HepG2 (cell line): ENCODE measurements around the gene HDAC10. TPM values are rescaled to one million over a fixed set of nuclear protein-coding genes. Genes with fewer than 3 reads are reported as not detected.

Experiments
- BATF2 ChIP-seq: sonication (generic); formaldehyde crosslinking; IDR thresholded peaks from 2 replicates; pipeline ENCODE4 v1.8.0; 2022; ENCODE audit warnings: mild to moderate bottlenecking, missing genetic modification reagents, moderate library complexity
- CAMTA2 ChIP-seq: sonication (generic); formaldehyde crosslinking; IDR thresholded peaks from 2 replicates; pipeline ENCODE4 v1.4.0; 2020; ENCODE audit warnings: mild to moderate bottlenecking, missing genetic modification reagents, borderline replicate concordance
- DBP ChIP-seq: sonication (generic); formaldehyde crosslinking; IDR thresholded peaks from 2 replicates; pipeline ENCODE4 v1.4.0; 2020; ENCODE audit warnings: missing genetic modification reagents; ENCODE audit errors: not compliant biosample characterization
- FOXM1 ChIP-seq: sonication (generic); formaldehyde crosslinking; IDR thresholded peaks from 2 replicates; pipeline ENCODE4 v1.5.0; 2020; ENCODE audit warnings: missing genetic modification reagents
- NFIB ChIP-seq: sonication (generic); formaldehyde crosslinking; IDR thresholded peaks from 2 replicates; pipeline ENCODE4 v1.9.0; 2021; ENCODE audit warnings: missing genetic modification reagents, mild to moderate bottlenecking, borderline replicate concordance
- NFRKB ChIP-seq: fragments of 450-650 bp; IDR thresholded peaks from 2 replicates; pipeline ENCODE4 v1.6.1; 2017
- PHB2 ChIP-seq: fragments of 450-650 bp; IDR thresholded peaks from 2 replicates; pipeline ENCODE4 v1.6.1; 2018; ENCODE audit not compliant: partially characterized antibody
- ZBTB37 ChIP-seq: sonication (generic); formaldehyde crosslinking; IDR thresholded peaks from 2 replicates; pipeline ENCODE4 v1.4.0; 2020; ENCODE audit warnings: mild to moderate bottlenecking, missing genetic modification reagents
- ZHX2 ChIP-seq, 2 experiments: sonication (generic) in 1 of 2; formaldehyde crosslinking in 1 of 2; IDR thresholded peaks; 2 replicates each; pipeline versions ENCODE4 v1.6.1 to v1.9.0; 2014 to 2022; ENCODE audit warnings: antibody characterized with exemption in 1 of 2, borderline replicate concordance in 1 of 2, inconsistent platforms in 1 of 2, low read depth in 1 of 2, missing genetic modification reagents in 1 of 2
- ZNF34 ChIP-seq: sonication (generic); formaldehyde crosslinking; IDR thresholded peaks from 2 replicates; pipeline ENCODE4 v1.4.0; 2020; ENCODE audit warnings: mild to moderate bottlenecking, missing genetic modification reagents, borderline replicate concordance
- ZNF83 ChIP-seq: sonication (generic); formaldehyde crosslinking; IDR thresholded peaks from 2 replicates; pipeline ENCODE4 v1.4.0; 2020; ENCODE audit warnings: missing genetic modification reagents, mild to moderate bottlenecking, borderline replicate concordance
- polyA plus RNA-seq, 8 experiments: library from polyadenylated mRNA; depleted of rRNA in 3 of 8; stranded (reverse) in 7 of 8; unstranded in 1 of 8; fragments of >200 nt; fragmentation: Illumina TruSeq in 4 of 8; extraction: Trizol in 4 of 8; gene quantifications; 2 replicates each; pipeline versions ENCODE4 v1.2.1 to v1.2.3, GENCODE V29; 2011 to 2016; ENCODE audit warnings: low read depth in 4 of 8, missing spikeins in 1 of 8, mixed read lengths in 1 of 8; ENCODE audit not compliant: insufficient read depth in 1 of 8
- total RNA-seq, 5 experiments: library from RNA; depleted of rRNA; stranded (reverse); fragments of >200 nt; fragmentation: Illumina TruSeq; extraction: Trizol; gene quantifications; 2 replicates each; pipeline ENCODE4 v1.2.3, GENCODE V29; 2016; ENCODE audit warnings: low read depth in 1 of 5
- TF ChIP-seq, protein P1 (sequence below): IDR thresholded peaks from 2 replicates; pipeline ENCODE4 v1.6.1; 2018; ENCODE audit warnings: missing genetic modification reagents, mild to moderate bottlenecking, missing compliant biosample characterization
- TF ChIP-seq, protein P2 (sequence below): sonication (generic); formaldehyde crosslinking; IDR thresholded peaks from 2 replicates; pipeline ENCODE4 v1.8.0; 2022; ENCODE audit warnings: mild to moderate bottlenecking, missing genetic modification reagents, borderline replicate concordance
- TF ChIP-seq, protein P3 (sequence below): IDR thresholded peaks from 2 replicates; pipeline ENCODE4 v1.6.1; 2016

HDAC10 gene
- total and polyA plus RNA-seq, 2 of the 13 experiments (the other 11 are each of a cell fraction or from before 2014, with no cell fraction given), result 13.9 to 14.9 TPM

DNA sequence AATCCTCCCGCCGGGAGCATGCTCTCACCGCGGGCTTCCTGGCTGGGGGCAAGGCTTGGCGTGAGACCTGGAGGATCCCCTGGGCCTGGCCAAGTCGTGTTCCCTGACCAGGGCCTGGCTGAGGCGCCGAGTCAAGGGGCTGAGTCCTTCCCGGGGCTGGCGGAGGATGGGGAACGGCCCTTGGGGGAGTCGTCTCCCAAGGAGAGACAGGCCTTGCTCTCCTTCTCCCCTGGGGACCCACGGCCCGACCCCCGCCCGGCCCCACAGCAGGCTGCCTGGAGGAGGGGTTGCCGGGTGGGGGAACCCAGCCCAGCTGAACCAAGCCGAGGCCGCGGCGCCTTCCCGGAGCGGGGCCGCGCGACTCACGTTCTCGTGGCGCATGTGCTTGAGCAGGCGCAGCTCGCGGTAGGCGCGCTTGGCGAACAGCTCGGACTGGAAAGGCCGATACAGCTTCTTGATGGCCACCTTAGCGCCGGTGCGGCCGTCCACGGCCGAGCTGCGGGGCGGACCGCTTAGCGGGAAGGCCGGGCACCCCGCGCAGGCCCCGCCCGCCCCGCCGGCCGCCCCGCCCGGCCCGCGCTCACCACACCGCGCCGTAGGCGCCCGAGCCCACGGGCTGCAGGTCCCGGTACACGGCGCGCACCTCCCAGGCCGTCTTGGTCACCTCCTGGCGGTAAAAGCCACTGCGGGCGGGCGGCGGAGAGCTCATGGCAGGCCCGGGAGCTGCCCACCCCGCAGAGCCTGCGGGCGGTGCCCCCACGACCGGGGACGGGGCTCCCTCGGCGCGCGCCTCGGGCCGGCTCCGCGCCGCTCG lies 9.9 kb upstream of the HDAC10 start (continued):
- TF ChIP-seq FOXM1 (CRISPR knock-in tag) (no peak), ZBTB37 (CRISPR knock-in tag) (no peak), ZHX2 (IDR thresholded peaks at IDR 0.05; ENCODE audit: low read depth) (no peak), ZHX2 (CRISPR knock-in tag; IDR thresholded peaks at IDR 0.05; ENCODE audit: borderline replicate concordance) (no peak), DBP (CRISPR knock-in tag) (no peak), ZNF34 (CRISPR knock-in tag) (no peak), NFRKB (no peak), PHB2 (no peak), NFIB (no peak), ZNF83 (CRISPR knock-in tag) (0 out of 2 replicates have a peak, but pooled peaks have one; percentile 51), CAMTA2 (CRISPR knock-in tag) (no peak), BATF2 (CRISPR knock-in tag) (no peak)
- TF ChIP-seq, protein P1, sequence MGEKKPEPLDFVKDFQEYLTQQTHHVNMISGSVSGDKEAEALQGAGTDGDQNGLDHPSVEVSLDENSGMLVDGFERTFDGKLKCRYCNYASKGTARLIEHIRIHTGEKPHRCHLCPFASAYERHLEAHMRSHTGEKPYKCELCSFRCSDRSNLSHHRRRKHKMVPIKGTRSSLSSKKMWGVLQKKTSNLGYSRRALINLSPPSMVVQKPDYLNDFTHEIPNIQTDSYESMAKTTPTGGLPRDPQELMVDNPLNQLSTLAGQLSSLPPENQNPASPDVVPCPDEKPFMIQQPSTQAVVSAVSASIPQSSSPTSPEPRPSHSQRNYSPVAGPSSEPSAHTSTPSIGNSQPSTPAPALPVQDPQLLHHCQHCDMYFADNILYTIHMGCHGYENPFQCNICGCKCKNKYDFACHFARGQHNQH (CRISPR knock-in tag), result 0 out of 2 replicates have a peak, but pooled peaks have one; percentile 50
- TF ChIP-seq, protein P2, sequence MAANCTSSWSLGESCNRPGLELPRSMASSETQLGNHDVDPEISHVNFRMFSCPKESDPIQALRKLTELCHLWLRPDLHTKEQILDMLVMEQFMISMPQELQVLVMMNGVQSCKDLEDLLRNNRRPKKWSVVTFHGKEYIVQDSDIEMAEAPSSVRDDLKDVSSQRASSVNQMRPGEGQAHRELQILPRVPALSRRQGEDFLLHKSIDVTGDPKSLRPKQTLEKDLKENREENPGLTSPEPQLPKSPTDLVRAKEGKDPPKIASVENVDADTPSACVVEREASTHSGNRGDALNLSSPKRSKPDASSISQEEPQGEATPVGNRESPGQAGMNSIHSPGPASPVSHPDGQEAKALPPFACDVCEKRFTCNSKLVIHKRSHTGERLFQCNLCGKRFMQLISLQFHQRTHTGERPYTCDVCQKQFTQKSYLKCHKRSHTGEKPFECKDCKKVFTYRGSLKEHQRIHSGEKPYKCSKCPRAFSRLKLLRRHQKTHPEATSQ (CRISPR knock-in tag), result no peak
- TF ChIP-seq, protein P3, sequence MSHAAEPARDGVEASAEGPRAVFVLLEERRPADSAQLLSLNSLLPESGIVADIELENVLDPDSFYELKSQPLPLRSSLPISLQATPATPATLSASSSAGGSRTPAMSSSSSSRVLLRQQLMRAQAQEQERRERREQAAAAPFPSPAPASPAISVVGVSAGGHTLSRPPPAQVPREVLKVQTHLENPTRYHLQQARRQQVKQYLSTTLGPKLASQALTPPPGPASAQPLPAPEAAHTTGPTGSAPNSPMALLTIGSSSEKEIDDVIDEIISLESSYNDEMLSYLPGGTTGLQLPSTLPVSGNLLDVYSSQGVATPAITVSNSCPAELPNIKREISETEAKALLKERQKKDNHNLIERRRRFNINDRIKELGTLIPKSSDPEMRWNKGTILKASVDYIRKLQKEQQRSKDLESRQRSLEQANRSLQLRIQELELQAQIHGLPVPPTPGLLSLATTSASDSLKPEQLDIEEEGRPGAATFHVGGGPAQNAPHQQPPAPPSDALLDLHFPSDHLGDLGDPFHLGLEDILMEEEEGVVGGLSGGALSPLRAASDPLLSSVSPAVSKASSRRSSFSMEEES (CRISPR knock-in tag), result no peak
